Measurements from ENCODE around the gene CHCHD1.
"Not testable (repeated sequence)": the region's sequence is repeated elsewhere in the genome, so short reads cannot be mapped to it uniquely, and the experiment has no call there.

CHCHD1 gene

GRCh38 chr10:73814896-73815718 lies 33.3 kb downstream of the CHCHD1 start:
- no peak for DNase-seq

- DNase-seq = no peak
Observed at GRCh38 chr10:73815719-73816030, 33.8 kb downstream of the CHCHD1 start.

GRCh38 chr10:73816917-73817729 lies 35.3 kb downstream of the CHCHD1 start:
- no peak for DNase-seq

GRCh38 chr10:73817826-73818225 lies 36.0 kb downstream of the CHCHD1 start:
- DNase-seq = no peak

GRCh38 chr10:73818402-73818801 lies 36.6 kb downstream of the CHCHD1 start:
- no peak for DNase-seq

GRCh38 chr10:73819081-73819480 lies 37.2 kb downstream of the CHCHD1 start:
- no peak for DNase-seq

- DNase-seq = no peak
Observed at GRCh38 chr10:73819513-73820093, 37.8 kb downstream of the CHCHD1 start.

GRCh38 chr10:73823391-73823790 lies 41.5 kb downstream of the CHCHD1 start:
- no peak for DNase-seq

- DNase-seq = no peak
Observed at GRCh38 chr10:73824146-73824725, 42.4 kb downstream of the CHCHD1 start.

- DNase-seq = no peak
Observed at GRCh38 chr10:73827346-73828089, 45.7 kb downstream of the CHCHD1 start.

- DNase-seq = no peak
Observed at GRCh38 chr10:73828161-73828560, 46.3 kb downstream of the CHCHD1 start.

- DNase-seq = not testable (repeated sequence)
Observed at GRCh38 chr10:73829090-73829489, 47.2 kb downstream of the CHCHD1 start.

All from NCI-H1048 (cell line).